ENCODE results near the gene ELOVL5.

DNA sequence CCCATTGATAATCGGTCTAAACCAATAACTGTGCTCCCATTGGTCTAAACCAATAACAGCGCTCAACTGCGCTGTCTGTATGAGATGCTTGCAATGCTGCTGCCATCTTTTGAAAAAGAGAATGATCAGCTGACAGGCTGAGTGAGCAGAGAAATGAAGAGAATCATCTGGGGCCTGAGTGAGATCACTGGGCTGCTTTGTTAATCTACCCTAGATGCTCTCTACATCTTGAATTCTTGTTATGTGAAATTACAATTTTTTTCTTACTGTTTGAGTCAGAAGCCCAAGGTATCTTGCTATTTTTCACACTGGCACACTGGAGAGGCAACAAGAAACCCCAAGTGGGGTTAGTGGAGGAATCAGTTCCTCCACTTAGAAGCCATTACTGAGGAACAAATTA, 108.6 kb downstream of the ELOVL5 start:
- no peak for TF ChIP-seq POLR2A (IDR thresholded peaks at IDR 0.05)
- TF ChIP-seq CTCF (IDR thresholded peaks at IDR 0.05) = no peak

Measured in testis (tissue), 2 donors.